ENCODE measurements around the gene IST1. TPM values are rescaled to one million over a fixed set of nuclear protein-coding genes. Genes with fewer than 3 reads are reported as not detected.

IST1 gene
- total and polyA plus RNA-seq, 9 of the 15 experiments (the other 6 are each of a cell fraction or from before 2014, with no cell fraction given): 135 to 334 (median 188) TPM

DNA sequence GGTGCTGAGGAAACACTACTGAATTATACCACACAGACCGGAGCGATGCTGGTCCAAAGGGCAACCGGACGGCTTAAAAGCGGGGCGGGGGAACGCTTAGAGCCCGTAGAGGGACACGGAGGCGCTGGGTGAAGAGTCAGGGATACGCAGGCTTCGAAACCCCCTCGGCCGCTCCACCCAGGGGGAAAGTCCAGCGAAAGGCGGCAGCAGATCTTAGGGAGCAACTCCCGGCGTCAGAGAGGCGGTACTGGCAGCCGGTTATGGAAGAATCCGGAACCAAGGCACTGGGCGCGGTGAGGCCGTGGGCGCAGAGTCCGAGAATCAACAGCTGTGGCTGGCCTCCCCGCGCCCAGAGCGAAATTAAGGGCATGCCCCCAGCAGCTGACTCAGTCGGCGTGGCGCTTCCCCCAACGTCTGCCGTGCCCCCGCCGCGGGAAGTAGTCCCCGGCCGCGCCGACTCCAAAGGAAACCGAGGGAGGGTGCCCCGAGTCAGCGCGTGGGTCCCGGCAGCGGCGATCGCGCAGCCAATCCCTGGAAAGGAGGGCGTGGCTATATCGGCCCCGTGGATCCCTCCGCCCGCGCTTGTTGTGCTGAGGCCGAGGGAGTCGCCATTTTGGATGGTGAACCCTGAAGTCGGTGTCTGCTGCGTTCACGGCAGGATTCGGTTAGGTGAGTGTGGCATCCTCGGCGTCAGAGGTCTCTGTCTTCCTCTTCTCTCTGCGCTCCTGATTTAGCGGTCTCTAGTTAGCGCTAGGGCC lies at the start of gene IST1 (continued):
- TF ChIP-seq NCOR1 (IDR thresholded peaks at IDR 0.05): peak; percentile 64; the same call in 1 of the 2 replicates
- TF ChIP-seq THRAP3 (IDR thresholded peaks at IDR 0.05; ENCODE audit: borderline replicate concordance): no peak
- peak; percentile 38; the same call in 1 of the 2 replicates for TF ChIP-seq NR1H2 (CRISPR knock-in tag; IDR thresholded peaks at IDR 0.05)
- peak; percentile 87 for TF ChIP-seq MGA (IDR thresholded peaks at IDR 0.05)
- peak; percentile 67; the same call in 1 of the 2 replicates for TF ChIP-seq ZNF511 (CRISPR knock-in tag; IDR thresholded peaks at IDR 0.05)
- TF ChIP-seq HLTF (IDR thresholded peaks at IDR 0.05): 0 out of 2 replicates have a peak, but pooled peaks have one; percentile 51

All from K562 (cell line).